Fibroblast of pulmonary artery (primary cell): ENCODE results near the gene IGF2R.
"Not testable (repeated sequence)": the region's sequence is repeated elsewhere in the genome, so short reads cannot be mapped to it uniquely, and the experiment has no call there.

ENCODE experiments used
- DNase-seq: peaks from one replicate; pipeline ENCODE4 v3.0.0-alpha.2; 2010; ENCODE audit warnings: low read depth
- H3K4me3 ChIP-seq: replicated peaks from 2 replicates; pipeline ENCODE4 v1.5.1; 2011; ENCODE audit warnings: low read depth, mild to moderate bottlenecking, control low read depth, low read length, moderate library complexity
- TF ChIP-seq, protein P1 (sequence below): IDR thresholded peaks from 2 replicates; pipeline ENCODE4 v1.5.1; 2011; ENCODE audit warnings: mild to moderate bottlenecking, control low read depth, low read length, inconsistent platforms; ENCODE audit errors: missing control alignments

Gene IGF2R

DNA sequence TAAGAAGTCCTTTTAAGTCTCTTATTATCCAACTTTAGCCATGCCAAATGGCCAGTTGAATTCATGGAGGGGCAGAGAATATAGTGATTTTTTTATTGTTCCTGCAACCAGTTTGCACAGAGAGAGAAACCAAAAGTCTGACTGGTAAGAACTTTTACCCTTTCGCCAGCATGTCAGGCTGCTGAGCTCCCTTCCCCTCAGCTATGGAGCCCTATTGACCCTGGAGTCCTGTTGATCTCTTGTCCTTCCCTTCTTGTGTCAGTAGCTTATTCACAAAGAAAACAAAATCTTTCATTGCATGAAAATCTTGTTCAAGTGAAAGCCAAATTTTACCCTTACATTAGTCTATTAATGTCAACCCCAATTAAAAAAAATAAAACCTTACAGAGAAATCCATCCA is 151.2 kb downstream of the IGF2R start:
- TF ChIP-seq, protein P1, sequence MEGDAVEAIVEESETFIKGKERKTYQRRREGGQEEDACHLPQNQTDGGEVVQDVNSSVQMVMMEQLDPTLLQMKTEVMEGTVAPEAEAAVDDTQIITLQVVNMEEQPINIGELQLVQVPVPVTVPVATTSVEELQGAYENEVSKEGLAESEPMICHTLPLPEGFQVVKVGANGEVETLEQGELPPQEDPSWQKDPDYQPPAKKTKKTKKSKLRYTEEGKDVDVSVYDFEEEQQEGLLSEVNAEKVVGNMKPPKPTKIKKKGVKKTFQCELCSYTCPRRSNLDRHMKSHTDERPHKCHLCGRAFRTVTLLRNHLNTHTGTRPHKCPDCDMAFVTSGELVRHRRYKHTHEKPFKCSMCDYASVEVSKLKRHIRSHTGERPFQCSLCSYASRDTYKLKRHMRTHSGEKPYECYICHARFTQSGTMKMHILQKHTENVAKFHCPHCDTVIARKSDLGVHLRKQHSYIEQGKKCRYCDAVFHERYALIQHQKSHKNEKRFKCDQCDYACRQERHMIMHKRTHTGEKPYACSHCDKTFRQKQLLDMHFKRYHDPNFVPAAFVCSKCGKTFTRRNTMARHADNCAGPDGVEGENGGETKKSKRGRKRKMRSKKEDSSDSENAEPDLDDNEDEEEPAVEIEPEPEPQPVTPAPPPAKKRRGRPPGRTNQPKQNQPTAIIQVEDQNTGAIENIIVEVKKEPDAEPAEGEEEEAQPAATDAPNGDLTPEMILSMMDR: no peak
- no peak for DNase-seq
- no peak overlapping the region for H3K4me3 ChIP-seq

DNA sequence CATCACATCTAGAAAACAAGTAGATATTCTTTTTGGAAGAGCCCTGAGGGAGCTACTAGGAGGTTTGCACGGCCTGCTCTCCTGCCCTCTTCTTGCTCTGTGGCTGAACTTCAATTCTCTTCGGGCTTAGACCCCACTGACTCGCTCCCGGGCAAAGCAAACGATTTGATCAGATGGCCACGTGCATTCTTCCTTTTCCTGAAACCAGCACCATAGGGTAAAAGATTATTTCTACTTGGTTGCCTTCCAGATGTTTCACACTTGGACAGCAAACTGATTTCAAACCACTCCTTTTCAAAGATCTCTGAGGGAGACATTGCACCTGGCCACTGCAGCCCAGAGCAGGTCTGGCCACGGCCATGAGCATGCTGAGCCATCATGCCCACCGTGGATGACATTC is 152.7 kb downstream of the IGF2R start, which contains the start of gene SLC22A1:
Gene SLC22A1 (plus strand): TSS at position 258 of the 400 bp plus-strand sequence. CDS start 121 bp downstream, at position 379.
- no peak within 1 kb of the TSS for H3K4me3 ChIP-seq
- DNase-seq: no peak
- TF ChIP-seq, protein P1: no peak

DNA sequence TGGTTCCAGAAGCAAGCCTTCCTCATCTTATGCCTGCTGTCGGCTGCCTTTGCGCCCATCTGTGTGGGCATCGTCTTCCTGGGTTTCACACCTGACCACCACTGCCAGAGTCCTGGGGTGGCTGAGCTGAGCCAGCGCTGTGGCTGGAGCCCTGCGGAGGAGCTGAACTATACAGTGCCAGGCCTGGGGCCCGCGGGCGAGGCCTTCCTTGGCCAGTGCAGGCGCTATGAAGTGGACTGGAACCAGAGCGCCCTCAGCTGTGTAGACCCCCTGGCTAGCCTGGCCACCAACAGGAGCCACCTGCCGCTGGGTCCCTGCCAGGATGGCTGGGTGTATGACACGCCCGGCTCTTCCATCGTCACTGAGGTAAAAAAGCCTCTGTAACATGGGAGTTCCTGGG is 153.1 kb downstream of the IGF2R start:
- TF ChIP-seq, protein P1: no peak
- no peak for DNase-seq
- H3K4me3 ChIP-seq: no peak overlapping the region

DNA sequence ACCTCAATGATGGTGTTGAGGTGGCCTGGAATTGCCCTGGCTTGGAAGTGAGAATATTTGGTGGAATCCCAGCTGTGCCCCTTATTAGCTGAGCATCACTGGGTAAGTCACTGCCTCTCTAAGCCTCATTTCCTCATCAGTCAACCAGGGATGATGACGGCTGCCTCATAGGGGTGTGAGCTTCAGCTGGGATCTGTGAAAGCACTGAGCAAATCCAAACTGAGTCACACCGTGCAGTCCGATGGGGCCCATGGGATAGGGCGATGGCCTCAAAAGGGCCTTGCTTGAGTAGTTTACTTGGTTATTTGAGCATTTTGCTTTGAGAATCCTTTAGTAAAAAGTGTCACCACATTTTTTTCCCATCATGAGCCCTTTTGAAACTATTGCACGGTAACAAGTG is 153.9 kb downstream of the IGF2R start:
- DNase-seq: no peak
- H3K4me3 ChIP-seq: no peak overlapping the region
- TF ChIP-seq, protein P1: no peak

DNA sequence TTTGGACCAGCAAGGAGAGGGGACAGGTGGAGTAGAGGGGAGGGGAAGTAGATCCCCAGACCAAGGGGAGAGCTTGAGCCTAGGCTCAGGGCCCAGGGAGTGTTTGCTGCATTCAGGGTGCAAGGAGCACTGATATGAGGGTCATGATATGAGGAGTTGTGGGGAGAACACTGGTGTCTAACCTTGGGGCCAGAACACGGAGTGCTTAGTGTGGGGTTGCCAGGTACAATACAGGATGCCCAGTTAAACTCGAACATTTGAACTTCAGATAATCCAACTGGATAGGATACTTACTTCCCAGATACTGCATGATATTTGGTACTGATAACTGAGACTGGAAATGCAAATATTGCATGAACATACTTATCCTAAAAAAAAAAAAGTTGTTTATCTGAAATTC is 155.1 kb downstream of the IGF2R start:
- DNase-seq: no peak
- TF ChIP-seq, protein P1: no peak
- no peak overlapping the region for H3K4me3 ChIP-seq

DNA sequence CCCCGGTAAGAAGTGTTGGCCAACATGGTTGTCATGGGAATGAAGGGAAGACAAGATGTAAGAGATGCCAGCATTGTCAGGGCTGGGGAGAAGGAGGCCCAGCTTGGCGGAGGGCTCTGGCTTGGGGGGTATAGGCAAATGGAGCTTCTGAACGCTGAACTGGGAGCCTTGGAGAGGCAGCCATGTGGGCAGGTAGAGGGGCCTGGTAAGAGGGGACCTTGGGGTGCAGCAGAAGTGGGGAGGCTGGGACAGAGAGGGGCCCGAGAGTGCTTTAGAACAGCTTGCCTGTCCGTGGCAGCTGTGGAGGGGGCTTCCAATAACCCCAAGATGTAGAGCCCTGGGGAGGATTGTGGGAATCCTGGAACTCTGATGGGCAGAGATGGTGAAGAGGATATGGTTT is 155.7 kb downstream of the IGF2R start:
- DNase-seq: no peak
- no peak overlapping the region for H3K4me3 ChIP-seq
- TF ChIP-seq, protein P1: no peak

DNA sequence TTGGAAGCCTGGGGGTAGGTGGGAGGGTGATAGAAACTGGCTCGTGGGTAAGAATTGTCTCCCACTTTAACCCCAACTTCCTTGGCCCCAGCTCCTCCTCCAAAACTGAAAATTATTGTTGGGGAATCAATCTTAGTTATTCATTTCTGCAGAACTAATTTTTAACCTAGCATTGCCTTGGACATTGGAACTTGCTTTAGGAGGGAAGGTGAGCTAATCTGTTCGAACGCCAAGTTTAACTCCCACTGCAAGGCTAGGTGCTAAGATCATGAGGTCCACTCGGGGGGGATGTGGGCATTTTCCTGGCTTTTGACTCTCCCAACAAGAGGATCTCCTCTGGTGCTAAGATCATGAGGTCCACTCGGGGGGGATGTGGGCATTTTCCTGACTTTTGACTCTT is 156.2 kb downstream of the IGF2R start:
- DNase-seq, H3K4me3 ChIP-seq: not testable (repeated sequence)
